SK-N-SH (cell line): ENCODE results near the gene TMIGD2. TPM values are rescaled to one million over a fixed set of nuclear protein-coding genes. Genes with fewer than 3 reads are reported as not detected.

ENCODE experiments used
- CTCF ChIA-PET: fragments of 300-600, 350-600 bp; formaldehyde crosslinking; extraction: SDS; loops from one replicate; lab custom pipeline; 2021; lab: Yijun Ruan, JAX
- POLR2A ChIA-PET: fragments of 350-600 bp; sonication (Branson Sonifier 250); formaldehyde crosslinking; extraction: SDS; loops from one replicate; lab custom pipeline; 2020; ENCODE audit warnings: antibody characterized with exemption, inconsistent platforms; lab: Yijun Ruan, JAX
- DNase-seq: peaks from one replicate; pipeline ENCODE4 v3.0.0; 2012
- H2AFZ ChIP-seq: fragments of 200-600 bp; sonication (generic); 2 replicates; pipeline ENCODE4 v1.8.1; 2016; ENCODE audit warnings: antibody characterized with exemption, mild to moderate bottlenecking, low read depth
- H3F3A ChIP-seq: fragments of 200-600 bp; sonication (generic); replicated peaks from 2 replicates; pipeline ENCODE3; 2016; ENCODE audit warnings: antibody characterized with exemption, mild to moderate bottlenecking; ENCODE audit not compliant: insufficient read depth
- H3K27ac ChIP-seq, 2 experiments: fragments of 200-500 bp in 1 of 2; fragments of 200-600 bp in 1 of 2; sonication (Bioruptor generic) in 1 of 2; sonication (generic), shearing (Covaris generic) in 1 of 2; 2 replicates each; pipeline versions ENCODE4 v1.5.1 to v1.6.1; 2014 to 2016; ENCODE audit warnings: low read depth in 2 of 2, inconsistent platforms in 1 of 2, low read length in 1 of 2, mild to moderate bottlenecking in 1 of 2, mixed read lengths in 1 of 2
- H3K27me3 ChIP-seq: fragments of 200-600 bp; sonication (generic), shearing (Covaris generic); 2 replicates; pipeline ENCODE4 v1.6.1; 2016; ENCODE audit warnings: mixed run types; ENCODE audit not compliant: insufficient read depth
- H3K36me3 ChIP-seq, 2 experiments: fragments of 200-500 bp in 1 of 2; fragments of 200-600 bp in 1 of 2; sonication (Bioruptor generic) in 1 of 2; sonication (generic) in 1 of 2; replicated peaks in 1 of 2; 2 replicates each; pipeline versions ENCODE3 to v1.5.1; 2014 to 2016; ENCODE audit warnings: low read length in 1 of 2, mild to moderate bottlenecking in 1 of 2; ENCODE audit not compliant: insufficient read depth in 2 of 2, control insufficient read depth in 1 of 2
- H3K4me1 ChIP-seq, 2 experiments: fragments of 200-500 bp in 1 of 2; fragments of 200-600 bp in 1 of 2; sonication (Bioruptor generic) in 1 of 2; sonication (generic), shearing (Covaris generic) in 1 of 2; 2 replicates each; pipeline versions ENCODE4 v1.5.1 to v1.6.1; 2014 to 2016; ENCODE audit warnings: low read depth in 1 of 2, low read length in 1 of 2, mixed run types in 1 of 2; ENCODE audit not compliant: insufficient read depth in 2 of 2, control insufficient read depth in 1 of 2
- H3K4me2 ChIP-seq: fragments of 200-600 bp; sonication (generic), shearing (Covaris generic); 2 replicates; pipeline ENCODE4 v1.6.1; 2017; ENCODE audit warnings: mixed run types
- H3K4me3 ChIP-seq, 2 experiments: fragments of 200-500 bp in 1 of 2; fragments of 200-600 bp in 1 of 2; sonication (Bioruptor generic) in 1 of 2; sonication (generic), shearing (Covaris generic) in 1 of 2; 2 replicates each; pipeline versions ENCODE4 v1.5.1 to v1.8.1; 2014 to 2016; ENCODE audit warnings: low read depth in 2 of 2, inconsistent platforms in 1 of 2, low read length in 1 of 2, mild to moderate bottlenecking in 1 of 2, mixed read lengths in 1 of 2, moderate library complexity in 1 of 2
- H3K79me2 ChIP-seq: fragments of 200-600 bp; sonication (generic); 2 replicates; pipeline ENCODE4 v1.8.1; 2017; ENCODE audit warnings: mild to moderate bottlenecking; ENCODE audit not compliant: insufficient read depth
- H3K9ac ChIP-seq: fragments of 200-600 bp; sonication (generic); 2 replicates; pipeline ENCODE4 v1.6.1; 2017; ENCODE audit warnings: mixed run types
- H3K9me2 ChIP-seq: fragments of 200-600 bp; sonication (generic); 2 replicates; pipeline ENCODE4 v1.6.1; 2017; ENCODE audit warnings: mixed run types
- H3K9me3 ChIP-seq: fragments of 200-600 bp; sonication (generic); 2 replicates; pipeline ENCODE4 v1.6.1; 2017; ENCODE audit warnings: mixed run types, mild to moderate bottlenecking, moderate library complexity
- H4K20me1 ChIP-seq: fragments of 200-600 bp; sonication (generic); 2 replicates; pipeline ENCODE4 v1.6.1; 2017; ENCODE audit warnings: mild to moderate bottlenecking, mixed run types; ENCODE audit not compliant: insufficient read depth
- EP300 ChIP-seq, 2 experiments: IDR thresholded peaks; 2 replicates each; pipeline versions ENCODE4 v1.4.0 to v1.6.1; 2012; ENCODE audit warnings: borderline replicate concordance in 1 of 2, low read depth in 1 of 2, low read length in 1 of 2
- FOSL2 ChIP-seq: IDR thresholded peaks from 2 replicates; pipeline ENCODE4 v1.4.0; 2012; ENCODE audit warnings: low read depth, mild to moderate bottlenecking, moderate library complexity, borderline replicate concordance
- GABPA ChIP-seq: IDR thresholded peaks from 2 replicates; pipeline ENCODE4 v1.4.0; 2012; ENCODE audit warnings: low read depth, mild to moderate bottlenecking
- RCOR1 ChIP-seq: fragments of 150-350 bp; IDR thresholded peaks from 2 replicates; pipeline ENCODE4 v1.6.1; 2017; ENCODE audit warnings: antibody characterized with exemption, low read length
- RXRA ChIP-seq: IDR thresholded peaks from 2 replicates; pipeline ENCODE4 v1.4.0; 2012; ENCODE audit warnings: low read depth, mild to moderate bottlenecking, borderline replicate concordance
- SMC3 ChIP-seq: IDR thresholded peaks from 2 replicates; pipeline ENCODE4 v1.6.1; 2012; ENCODE audit warnings: low read depth, low read length, improper control_type of control experiment
- TAF1 ChIP-seq: IDR thresholded peaks from 2 replicates; pipeline ENCODE4 v1.6.1; 2012; ENCODE audit warnings: low read depth, mild to moderate bottlenecking, low read length, moderate library complexity, borderline replicate concordance
- TCF12 ChIP-seq: IDR thresholded peaks from 2 replicates; pipeline ENCODE4 v1.4.0; 2012
- TEAD4 ChIP-seq: IDR thresholded peaks from 2 replicates; pipeline ENCODE4 v1.4.0; 2012; ENCODE audit warnings: mild to moderate bottlenecking, borderline replicate concordance; ENCODE audit not compliant: insufficient read depth
- WGBS: methylation state at CpG from one replicate; pipeline ENCODE4 v1.1.6; 2017; ENCODE audit warnings: low lambda C conversion rate; 5-methylcytosine and 5-hydroxymethylcytosine counted together
- polyA plus RNA-seq, 3 experiments: library from polyadenylated mRNA; depleted of rRNA; stranded (reverse); fragments of >200 nt; gene quantifications; 2 replicates each; pipeline ENCODE4 v1.2.3, GENCODE V29; 2012
- TF ChIP-seq, protein P1 (sequence below): IDR thresholded peaks from 2 replicates; pipeline ENCODE4 v1.6.1; 2012; ENCODE audit warnings: mild to moderate bottlenecking, low read depth, low read length, moderate library complexity
- TF ChIP-seq, protein P2 (sequence below): IDR thresholded peaks from 2 replicates; pipeline ENCODE4 v1.4.0; 2012; ENCODE audit warnings: low read depth
- TF ChIP-seq, protein P3 (sequence below): IDR thresholded peaks from 2 replicates; pipeline ENCODE4; 2012

Gene TMIGD2
- polyA plus RNA-seq, 1 of the 3 experiments (the other 2 are of a cell fraction) = not detected

DNA sequence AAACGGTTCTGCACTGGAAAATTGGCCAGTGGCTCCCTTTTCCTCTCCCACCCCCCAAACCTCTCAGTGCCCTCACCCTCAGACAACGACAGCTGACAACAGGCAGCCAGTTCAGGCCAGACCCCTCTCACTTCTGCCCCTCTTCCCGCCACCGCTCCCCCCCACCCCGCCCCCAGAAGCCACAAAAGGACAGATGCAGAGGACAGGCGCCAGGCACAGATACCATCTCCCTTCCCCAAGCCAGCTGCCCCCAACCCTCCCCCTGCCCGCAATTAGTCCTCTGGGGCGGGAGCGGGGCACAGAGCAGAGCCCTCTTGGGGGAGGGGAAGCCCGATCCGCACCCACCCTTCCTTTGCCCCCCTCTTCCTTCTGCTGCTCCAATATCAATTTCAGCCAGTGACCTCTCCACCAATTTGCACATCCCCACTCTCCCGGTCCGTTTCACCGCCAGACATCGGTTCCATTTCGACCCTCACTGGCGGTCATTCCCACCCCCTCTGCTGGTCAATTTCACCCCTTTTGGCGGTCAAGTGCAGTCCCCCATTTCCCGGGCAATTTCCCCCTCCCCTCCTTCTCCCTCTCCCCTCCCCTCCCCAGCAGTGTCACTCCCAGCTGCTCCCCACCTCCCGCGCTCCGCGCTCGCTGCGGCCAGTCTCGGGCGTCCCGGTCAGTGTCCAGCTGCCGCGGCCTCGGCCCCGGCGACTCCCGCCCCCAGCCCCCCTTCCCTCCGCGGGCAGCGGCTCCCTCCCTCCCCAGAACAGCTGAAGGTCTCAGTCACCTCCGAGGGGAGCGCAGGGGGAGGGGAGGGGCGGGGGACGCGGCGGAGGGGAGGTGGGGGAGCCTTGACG is 23.5 kb downstream of the TMIGD2 start, which contains the start of gene SHD (continued):
- TF ChIP-seq, protein P1, sequence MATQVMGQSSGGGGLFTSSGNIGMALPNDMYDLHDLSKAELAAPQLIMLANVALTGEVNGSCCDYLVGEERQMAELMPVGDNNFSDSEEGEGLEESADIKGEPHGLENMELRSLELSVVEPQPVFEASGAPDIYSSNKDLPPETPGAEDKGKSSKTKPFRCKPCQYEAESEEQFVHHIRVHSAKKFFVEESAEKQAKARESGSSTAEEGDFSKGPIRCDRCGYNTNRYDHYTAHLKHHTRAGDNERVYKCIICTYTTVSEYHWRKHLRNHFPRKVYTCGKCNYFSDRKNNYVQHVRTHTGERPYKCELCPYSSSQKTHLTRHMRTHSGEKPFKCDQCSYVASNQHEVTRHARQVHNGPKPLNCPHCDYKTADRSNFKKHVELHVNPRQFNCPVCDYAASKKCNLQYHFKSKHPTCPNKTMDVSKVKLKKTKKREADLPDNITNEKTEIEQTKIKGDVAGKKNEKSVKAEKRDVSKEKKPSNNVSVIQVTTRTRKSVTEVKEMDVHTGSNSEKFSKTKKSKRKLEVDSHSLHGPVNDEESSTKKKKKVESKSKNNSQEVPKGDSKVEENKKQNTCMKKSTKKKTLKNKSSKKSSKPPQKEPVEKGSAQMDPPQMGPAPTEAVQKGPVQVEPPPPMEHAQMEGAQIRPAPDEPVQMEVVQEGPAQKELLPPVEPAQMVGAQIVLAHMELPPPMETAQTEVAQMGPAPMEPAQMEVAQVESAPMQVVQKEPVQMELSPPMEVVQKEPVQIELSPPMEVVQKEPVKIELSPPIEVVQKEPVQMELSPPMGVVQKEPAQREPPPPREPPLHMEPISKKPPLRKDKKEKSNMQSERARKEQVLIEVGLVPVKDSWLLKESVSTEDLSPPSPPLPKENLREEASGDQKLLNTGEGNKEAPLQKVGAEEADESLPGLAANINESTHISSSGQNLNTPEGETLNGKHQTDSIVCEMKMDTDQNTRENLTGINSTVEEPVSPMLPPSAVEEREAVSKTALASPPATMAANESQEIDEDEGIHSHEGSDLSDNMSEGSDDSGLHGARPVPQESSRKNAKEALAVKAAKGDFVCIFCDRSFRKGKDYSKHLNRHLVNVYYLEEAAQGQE = no peak
- TF ChIP-seq SMC3 = peak; percentile 8; the same call in 1 of the 2 replicates
- peak; percentile 5; the same call in 1 of the 2 replicates for TF ChIP-seq TCF12
- TF ChIP-seq RCOR1 = peak; percentile 11; the same call in 1 of the 2 replicates
- TF ChIP-seq GABPA = no peak
- TF ChIP-seq, protein P2, sequence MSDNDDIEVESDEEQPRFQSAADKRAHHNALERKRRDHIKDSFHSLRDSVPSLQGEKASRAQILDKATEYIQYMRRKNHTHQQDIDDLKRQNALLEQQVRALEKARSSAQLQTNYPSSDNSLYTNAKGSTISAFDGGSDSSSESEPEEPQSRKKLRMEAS = no peak
- peak in 1 of 2 experiments; percentile 87; a peak in 1 of 4 replicates for TF ChIP-seq EP300 (IDR thresholded peaks at IDR 0.05; ENCODE audit: borderline replicate concordance in 1 of 2, low read depth in 1 of 2, low read length in 1 of 2)
- TF ChIP-seq TAF1 = no peak

DNA sequence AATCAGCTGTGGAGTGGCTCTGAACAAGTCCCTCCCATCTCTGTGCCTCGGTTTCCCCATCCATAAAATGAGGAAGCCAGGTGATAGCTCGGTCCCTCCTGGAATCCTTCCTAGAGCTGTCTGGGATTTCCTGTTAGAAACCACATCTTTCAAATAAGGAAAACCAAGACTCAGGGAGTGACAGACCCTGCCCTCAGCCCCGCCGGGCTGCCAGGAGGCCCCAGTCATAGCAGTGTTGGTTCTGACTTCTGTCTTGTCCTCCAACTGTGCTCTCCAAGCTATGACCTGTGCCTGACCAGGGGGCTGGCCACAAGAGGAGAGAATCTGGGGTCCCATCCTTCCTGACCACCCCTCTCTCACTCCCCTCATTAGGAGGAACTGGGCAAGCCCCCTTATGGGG is 24.2 kb downstream of the TMIGD2 start:
- Histone ChIP-seq H3K36me3 (no peaks in the 10 kb centered on the region), H4K20me1 (no peaks in the 10 kb centered on the region), H3K4me2 (no peak overlapping the region), H3K9me3 (no peaks in the 10 kb centered on the region), H3K27ac (peak overlapping the region; percentile 50 to 99; a peak in 3 of 4 replicates), H2AFZ (no peak overlapping the region), H3K9me2 (no peaks in the 10 kb centered on the region), H3F3A (no peaks in the 10 kb centered on the region), H3K9ac (no peak overlapping the region), H3K4me1 (peaks cover 0 to 14% of the 10 kb centered on the region in 2 experiments; a peak in 1 of 4 replicates), H3K27me3 (peaks cover 12% of the 10 kb centered on the region), H3K4me3 (peak overlapping the region in 1 of 2 experiments; percentile 14; a peak in 1 of 4 replicates), H3K79me2 (no peaks in the 10 kb centered on the region)
- TF ChIP-seq EP300 (IDR thresholded peaks at IDR 0.05; ENCODE audit: borderline replicate concordance in 1 of 2, low read depth in 1 of 2, low read length in 1 of 2) (no peak), RCOR1 (no peak), FOSL2 (no peak), RXRA (no peak), TEAD4 (no peak)
- TF ChIP-seq, protein P1 = no peak
- TF ChIP-seq, protein P3, sequence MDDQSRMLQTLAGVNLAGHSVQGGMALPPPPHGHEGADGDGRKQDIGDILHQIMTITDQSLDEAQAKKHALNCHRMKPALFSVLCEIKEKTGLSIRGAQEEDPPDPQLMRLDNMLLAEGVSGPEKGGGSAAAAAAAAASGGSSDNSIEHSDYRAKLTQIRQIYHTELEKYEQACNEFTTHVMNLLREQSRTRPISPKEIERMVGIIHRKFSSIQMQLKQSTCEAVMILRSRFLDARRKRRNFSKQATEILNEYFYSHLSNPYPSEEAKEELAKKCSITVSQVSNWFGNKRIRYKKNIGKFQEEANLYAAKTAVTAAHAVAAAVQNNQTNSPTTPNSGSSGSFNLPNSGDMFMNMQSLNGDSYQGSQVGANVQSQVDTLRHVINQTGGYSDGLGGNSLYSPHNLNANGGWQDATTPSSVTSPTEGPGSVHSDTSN = no peak
- ChIA-PET POLR2A (interaction anchor here (0.6 to 3.3 kb wide), 8 partner anchors 10 to 65 kb away, joined by 3 to 32 read pairs (median 3); partner anchors contain the start of genes MPND and YJU2), CTCF (interaction anchor here (0.6 to 7.0 kb wide), 9 partner anchors 11 to 952 kb away, joined by 3 to 60 read pairs (median 6); partner anchors contain the start of genes MPND and SH3GL1)
- 50% methylated on average over 2 of the region's 4 CpGs for whole genome bisulfite sequencing
- DNase-seq = no peak
